IPS-NIHi7 (cell line): ENCODE measurements around the gene APLP2.
"Not testable (repeated sequence)": the region's sequence is repeated elsewhere in the genome, so short reads cannot be mapped to it uniquely, and the experiment has no call there.

Experiments
- DNase-seq: peaks from one replicate; pipeline ENCODE4 v3.0.0; 2012; ENCODE audit warnings: mixed read lengths; ENCODE audit errors: extremely low spot score

Gene APLP2

GRCh38 chr11:130193551-130193950, 123.9 kb downstream of the APLP2 start:
- DNase-seq: not testable (repeated sequence)
